H9 (cell line): Measurements from ENCODE around the gene THAP3. TPM values are rescaled to one million over a fixed set of nuclear protein-coding genes. Genes with fewer than 3 reads are reported as not detected.

ENCODE experiments used
- DNase-seq: peaks from one replicate; pipeline ENCODE4 v3.0.0-alpha.2; 2017
- H2AFZ ChIP-seq: one replicate; pipeline ENCODE4 v1.6.1; 2013; ENCODE audit warnings: mild to moderate bottlenecking, low read length, control low read depth, moderate library complexity
- H2AK5ac ChIP-seq: 2 replicates; pipeline ENCODE4 v1.6.1; 2013; ENCODE audit warnings: low read length, control low read depth, mixed read lengths; ENCODE audit not compliant: insufficient read length
- H2BK120ac ChIP-seq: one replicate; pipeline ENCODE4 v1.6.1; 2013; ENCODE audit warnings: low read depth, mild to moderate bottlenecking, low read length, control low read depth, inconsistent platforms; ENCODE audit not compliant: poor library complexity, severe bottlenecking
- H2BK12ac ChIP-seq: 2 replicates; pipeline ENCODE4 v1.6.1; 2013; ENCODE audit warnings: low read length, control low read depth, mixed read lengths, low read depth; ENCODE audit not compliant: insufficient read length
- H2BK15ac ChIP-seq: 2 replicates; pipeline ENCODE4 v1.6.1; 2013; ENCODE audit warnings: low read depth, low read length, control low read depth
- H2BK20ac ChIP-seq: one replicate; pipeline ENCODE4 v1.6.1; 2013; ENCODE audit warnings: low read depth, mild to moderate bottlenecking, low read length, control low read depth, inconsistent platforms; ENCODE audit not compliant: poor library complexity, severe bottlenecking
- H2BK5ac ChIP-seq: 2 replicates; pipeline ENCODE4 v1.6.1; 2013; ENCODE audit warnings: low read length, control low read depth, mixed read lengths; ENCODE audit not compliant: insufficient read length
- H3K14ac ChIP-seq: 2 replicates; pipeline ENCODE4 v1.6.1; 2013; ENCODE audit warnings: low read length, control low read depth; ENCODE audit not compliant: insufficient read depth
- H3K18ac ChIP-seq: 2 replicates; pipeline ENCODE4 v1.6.1; 2013; ENCODE audit warnings: low read depth, mild to moderate bottlenecking, mixed read lengths, low read length, control low read depth; ENCODE audit not compliant: insufficient read length
- H3K23ac ChIP-seq: 2 replicates; pipeline ENCODE4 v1.6.1; 2013; ENCODE audit warnings: low read length, control low read depth, mixed read lengths, low read depth; ENCODE audit not compliant: insufficient read length
- H3K23me2 ChIP-seq: 2 replicates; pipeline ENCODE4 v1.6.1; 2013; ENCODE audit warnings: low read depth, mild to moderate bottlenecking, mixed read lengths, low read length, control low read depth; ENCODE audit not compliant: insufficient read length, poor library complexity, severe bottlenecking
- H3K27ac ChIP-seq: 2 replicates; pipeline ENCODE4 v1.5.1; 2013; ENCODE audit warnings: low read length, control low read depth, mixed read lengths, low read depth; ENCODE audit not compliant: insufficient read length
- H3K27me3 ChIP-seq: 2 replicates; pipeline ENCODE4 v1.6.1; 2013; ENCODE audit warnings: low read length, control low read depth, inconsistent platforms; ENCODE audit not compliant: insufficient read depth
- H3K4ac ChIP-seq: 2 replicates; pipeline ENCODE4 v1.6.1; 2013; ENCODE audit warnings: low read depth, mild to moderate bottlenecking, control low read depth, inconsistent platforms, low read length, moderate library complexity
- H3K4me1 ChIP-seq: 2 replicates; pipeline ENCODE4 v1.6.1; 2013; ENCODE audit warnings: low read length, control low read depth, inconsistent platforms; ENCODE audit not compliant: insufficient read depth
- H3K4me2 ChIP-seq: 2 replicates; pipeline ENCODE4 v1.6.1; 2013; ENCODE audit warnings: low read length, control low read depth, mixed read lengths; ENCODE audit not compliant: insufficient read length, insufficient read depth
- H3K56ac ChIP-seq: 2 replicates; pipeline ENCODE4 v1.6.1; 2013; ENCODE audit warnings: low read depth, mild to moderate bottlenecking, mixed read lengths, low read length, control low read depth; ENCODE audit not compliant: insufficient read length
- H3K79me1 ChIP-seq: 2 replicates; pipeline ENCODE4 v1.6.1; 2013; ENCODE audit warnings: low read depth, mild to moderate bottlenecking, moderate library complexity, low read length, control low read depth, inconsistent platforms; ENCODE audit not compliant: insufficient read depth, poor library complexity, severe bottlenecking
- H3K79me2 ChIP-seq: 2 replicates; pipeline ENCODE4 v1.6.1; 2013; ENCODE audit warnings: low read length, control low read depth, inconsistent platforms; ENCODE audit not compliant: insufficient read depth
- H3K9ac ChIP-seq: 2 replicates; pipeline ENCODE4 v1.6.1; 2013; ENCODE audit warnings: low read length, control low read depth, mixed read lengths; ENCODE audit not compliant: insufficient read length; ENCODE audit errors: extremely low read depth
- H3K9me3 ChIP-seq: one replicate; pipeline ENCODE4 v1.6.1; 2013; ENCODE audit warnings: low read depth, low read length, inconsistent platforms; ENCODE audit not compliant: control insufficient read depth
- H3T11ph ChIP-seq: one replicate; pipeline ENCODE4 v1.6.1; 2013; ENCODE audit warnings: mild to moderate bottlenecking, low read length, control low read depth, inconsistent platforms
- H4K20me1 ChIP-seq: one replicate; pipeline ENCODE4 v1.6.1; 2013; ENCODE audit not compliant: control insufficient read depth, insufficient read length, insufficient read depth
- H4K5ac ChIP-seq: 2 replicates; pipeline ENCODE4 v1.6.1; 2013; ENCODE audit warnings: low read depth, mild to moderate bottlenecking, mixed read lengths, low read length, control low read depth; ENCODE audit not compliant: insufficient read length
- H4K8ac ChIP-seq: replicated peaks from 2 replicates; pipeline ENCODE4 v1.6.1; 2013; ENCODE audit warnings: low read length, control low read depth, mixed read lengths, low read depth; ENCODE audit not compliant: insufficient read length
- H4K91ac ChIP-seq: 2 replicates; pipeline ENCODE4 v1.6.1; 2013; ENCODE audit warnings: low read depth, mild to moderate bottlenecking, moderate library complexity, mixed read lengths, low read length, control low read depth; ENCODE audit not compliant: insufficient read length
- H3K27ac Mint-ChIP-seq, 3 experiments: 2 replicates in 2 of 3; 3 replicates in 1 of 3; pipeline ENCODE4 v1.8.0; 2020 to 2021; ENCODE audit warnings: mixed read lengths in 3 of 3, mild to moderate bottlenecking in 1 of 3, moderate library complexity in 1 of 3
- H3K27me3 Mint-ChIP-seq: 2 replicates; pipeline ENCODE4 v1.8.0; 2021; ENCODE audit warnings: low read depth, mild to moderate bottlenecking, moderate library complexity, mixed read lengths
- H3K36me3 Mint-ChIP-seq, 3 experiments: 2 replicates in 2 of 3; 3 replicates in 1 of 3; pipeline ENCODE4 v1.8.0; 2020 to 2021; ENCODE audit warnings: low read depth in 3 of 3, mixed read lengths in 3 of 3; ENCODE audit not compliant: insufficient read depth in 1 of 3
- H3K4me1 Mint-ChIP-seq, 2 experiments: 2 replicates each; pipeline ENCODE4 v1.8.0; 2020; ENCODE audit warnings: mixed read lengths in 2 of 2
- H3K4me3 Mint-ChIP-seq, 2 experiments: 2 replicates in 1 of 2; 3 replicates in 1 of 2; pipeline ENCODE4 v1.8.0; 2020 to 2021; ENCODE audit warnings: mild to moderate bottlenecking in 2 of 2, mixed read lengths in 2 of 2, moderate library complexity in 1 of 2
- H3K9me3 Mint-ChIP-seq, 2 experiments: 2 replicates in 1 of 2; 3 replicates in 1 of 2; pipeline ENCODE4 v1.8.0; 2020; ENCODE audit warnings: mild to moderate bottlenecking in 2 of 2, mixed read lengths in 2 of 2, moderate library complexity in 1 of 2
- WGBS: extraction: QIAGEN DNeasy Blood & Tissue Kit; methylation state at CpG from one replicate; pipeline ENCODE4 v1.1.7; 2013; ENCODE audit warnings: missing lambda C conversion rate, low lambda C conversion rate, mixed read lengths; ENCODE audit not compliant: insufficient read length; ENCODE audit errors: extremely low coverage; 5-methylcytosine and 5-hydroxymethylcytosine counted together
- total RNA-seq: library from RNA; stranded (reverse); gene quantifications from 2 replicates; pipeline ENCODE4 v1.2.1, GENCODE V29; 2021
- TF ChIP-seq, protein P1 (sequence below): fragments of 200-600 bp; sonication (generic); conservative IDR thresholded peaks from 3 replicates; pipeline ENCODE4 v1.8.0; 2021; ENCODE audit warnings: antibody characterized with exemption, mild to moderate bottlenecking

Gene THAP3
- total RNA-seq, 1 experiment from 2014 or later: 15.3 TPM

DNA sequence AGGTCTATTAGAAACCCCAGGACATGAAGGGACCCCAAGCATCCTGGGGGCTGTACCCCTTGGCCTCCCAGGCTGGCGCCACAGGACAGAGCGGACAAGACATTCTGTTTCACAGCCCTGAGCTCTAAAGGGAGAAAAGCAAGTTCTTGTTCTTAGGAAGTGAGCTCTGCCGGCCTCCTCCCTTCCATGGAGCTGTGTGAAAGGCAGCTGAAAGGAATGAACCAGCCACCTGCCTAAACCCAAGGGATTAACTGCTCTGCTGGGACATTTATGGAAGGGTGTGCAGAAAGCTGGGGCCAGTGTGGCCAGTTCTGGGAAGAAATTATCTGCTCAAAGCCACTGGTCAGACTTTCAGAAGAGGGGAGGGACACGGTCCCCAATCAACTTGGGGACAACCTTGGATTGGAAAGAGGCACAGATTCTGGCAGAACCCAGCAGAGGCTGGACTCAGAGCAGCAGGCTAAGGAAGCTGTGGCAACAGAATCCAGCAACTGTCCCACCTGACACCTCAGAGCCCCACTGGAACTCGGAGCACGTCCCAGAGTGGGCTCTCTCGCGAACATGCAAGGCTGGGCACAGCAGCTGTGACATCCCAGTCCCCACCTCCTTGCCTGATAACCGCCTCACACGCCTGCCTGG is 24.1 kb upstream of the THAP3 start:
- Histone ChIP-seq H4K5ac (no peak overlapping the region), H3K9me3 (no peaks in the 10 kb centered on the region), H3K4ac (no peak overlapping the region), H4K91ac (no peak overlapping the region), H3K9ac (peak overlapping the region; percentile 60), H4K8ac (no peak overlapping the region), H4K20me1 (peaks cover 2% of the 10 kb centered on the region), H3K4me2 (peak overlapping the region; percentile 83), H3K4me1 (no peaks in the 10 kb centered on the region), H3K79me2 (peaks cover 18% of the 10 kb centered on the region; the same call in 1 of the 2 replicates), H3K79me1 (no peaks in the 10 kb centered on the region), H2BK120ac (no peak overlapping the region), H3K56ac (no peak overlapping the region), H3T11ph (no peak overlapping the region), H3K27ac (no peak overlapping the region), H3K23ac (no peak overlapping the region), H3K14ac (0 out of 2 replicates have a peak overlapping the region, but pooled peaks have one; percentile 53), H2AFZ (no peak overlapping the region), H3K23me2 (peaks cover 21% of the 10 kb centered on the region), H3K18ac (peak overlapping the region; percentile 13), H2BK20ac (no peak overlapping the region), H2BK12ac (no peak overlapping the region), H3K27me3 (no peaks in the 10 kb centered on the region), H2BK5ac (no peak overlapping the region), H2BK15ac (no peak overlapping the region), H2AK5ac (no peak overlapping the region)
- no peak for DNase-seq
- Mint-ChIP-seq H3K4me3 (peak overlapping the region; percentile 88 to 94), H3K27me3 (no peaks in the 10 kb centered on the region), H3K36me3 (peaks cover 15 to 46% (median 34%) of the 10 kb centered on the region in 3 experiments), H3K4me1 (peaks cover 28 to 29% of the 10 kb centered on the region in 2 experiments), H3K27ac (peak overlapping the region in 1 of 3 experiments; percentile 94; a peak in 2 of 7 replicates), H3K9me3 (no peaks in the 10 kb centered on the region)
- TF ChIP-seq, protein P1, sequence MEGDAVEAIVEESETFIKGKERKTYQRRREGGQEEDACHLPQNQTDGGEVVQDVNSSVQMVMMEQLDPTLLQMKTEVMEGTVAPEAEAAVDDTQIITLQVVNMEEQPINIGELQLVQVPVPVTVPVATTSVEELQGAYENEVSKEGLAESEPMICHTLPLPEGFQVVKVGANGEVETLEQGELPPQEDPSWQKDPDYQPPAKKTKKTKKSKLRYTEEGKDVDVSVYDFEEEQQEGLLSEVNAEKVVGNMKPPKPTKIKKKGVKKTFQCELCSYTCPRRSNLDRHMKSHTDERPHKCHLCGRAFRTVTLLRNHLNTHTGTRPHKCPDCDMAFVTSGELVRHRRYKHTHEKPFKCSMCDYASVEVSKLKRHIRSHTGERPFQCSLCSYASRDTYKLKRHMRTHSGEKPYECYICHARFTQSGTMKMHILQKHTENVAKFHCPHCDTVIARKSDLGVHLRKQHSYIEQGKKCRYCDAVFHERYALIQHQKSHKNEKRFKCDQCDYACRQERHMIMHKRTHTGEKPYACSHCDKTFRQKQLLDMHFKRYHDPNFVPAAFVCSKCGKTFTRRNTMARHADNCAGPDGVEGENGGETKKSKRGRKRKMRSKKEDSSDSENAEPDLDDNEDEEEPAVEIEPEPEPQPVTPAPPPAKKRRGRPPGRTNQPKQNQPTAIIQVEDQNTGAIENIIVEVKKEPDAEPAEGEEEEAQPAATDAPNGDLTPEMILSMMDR: no peak
- no CpG with 5 or more reads among the region's 10 CpGs for WGBS
